Effector CD8-positive, alpha-beta T cell (primary cell): ENCODE data around the gene IP6K1.
"Not testable (repeated sequence)": the region's sequence is repeated elsewhere in the genome, so short reads cannot be mapped to it uniquely, and the experiment has no call there.

ENCODE experiments used
- DNase-seq: peaks from one replicate; lab custom pipeline; 2025; lab: John Stamatoyannopoulos, UW

Gene IP6K1

DNA sequence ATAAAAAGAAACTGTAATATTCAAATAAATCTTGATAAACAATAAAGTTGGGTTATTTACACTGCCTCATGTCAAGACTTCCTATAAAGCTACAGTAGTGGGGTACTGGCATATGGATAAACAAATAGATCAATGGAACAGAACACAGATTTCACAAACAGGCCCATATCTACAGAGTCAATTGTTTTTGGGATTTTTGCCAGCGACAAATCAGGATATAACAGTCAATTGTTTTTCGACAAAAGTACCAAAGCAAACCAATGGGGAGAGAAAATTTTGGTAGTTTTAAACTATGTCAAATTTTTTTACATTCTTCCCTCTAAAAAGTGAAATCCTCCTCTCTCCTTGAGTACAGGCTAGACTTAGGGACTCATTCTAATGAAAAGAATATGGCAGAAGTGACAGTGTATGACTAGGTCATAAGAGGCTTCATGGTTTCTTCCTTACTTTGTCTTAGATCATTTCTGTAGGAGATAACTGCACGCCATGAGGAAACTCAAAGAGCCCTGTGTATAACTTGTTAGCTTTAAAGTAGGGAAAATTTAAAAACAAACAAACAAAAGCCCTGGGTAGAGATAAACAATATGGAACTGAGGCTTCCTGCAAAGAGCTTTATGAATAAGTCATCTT, 16.9 kb downstream of the IP6K1 start:
- DNase-seq, result no peak

DNA sequence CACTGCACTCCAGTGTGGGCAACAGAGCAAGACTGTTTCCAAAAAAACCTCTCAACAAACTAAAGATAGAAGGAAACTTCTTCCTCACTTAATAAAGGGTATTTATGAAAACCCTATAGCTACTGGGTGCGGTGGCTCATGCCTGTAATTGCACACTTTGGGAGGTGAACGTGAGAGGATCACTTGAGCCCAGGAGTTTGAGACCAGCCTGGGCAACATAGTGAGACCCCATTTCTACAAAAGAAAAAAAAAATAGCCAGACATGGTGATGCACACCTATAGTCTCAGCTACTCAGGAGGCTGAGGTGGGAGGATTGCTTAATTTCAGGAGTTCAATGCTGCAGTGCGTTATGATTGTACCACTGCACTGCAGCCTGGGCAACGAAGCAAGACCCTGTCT, 22.4 kb downstream of the IP6K1 start:
- no peak for DNase-seq

DNA sequence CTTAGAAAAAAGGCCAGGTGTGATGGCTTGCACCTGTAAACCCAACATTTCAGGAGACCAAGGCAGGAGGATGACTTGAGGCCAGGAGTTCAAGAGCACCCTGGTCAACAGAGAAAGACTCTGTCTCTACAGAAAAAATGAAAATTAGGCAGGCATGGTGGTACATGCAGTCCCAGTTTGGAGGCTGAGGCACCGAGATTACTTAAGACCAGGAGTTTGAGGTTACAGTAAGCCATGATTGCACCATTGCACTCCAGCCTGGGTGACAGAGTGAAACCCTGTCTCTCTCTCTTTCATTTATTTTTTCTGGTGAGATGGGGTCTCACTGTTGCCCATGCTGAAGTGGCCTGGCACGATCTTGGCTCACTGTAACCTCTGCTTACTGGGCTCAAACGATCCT, 24.7 kb downstream of the IP6K1 start:
- no peak for DNase-seq

DNA sequence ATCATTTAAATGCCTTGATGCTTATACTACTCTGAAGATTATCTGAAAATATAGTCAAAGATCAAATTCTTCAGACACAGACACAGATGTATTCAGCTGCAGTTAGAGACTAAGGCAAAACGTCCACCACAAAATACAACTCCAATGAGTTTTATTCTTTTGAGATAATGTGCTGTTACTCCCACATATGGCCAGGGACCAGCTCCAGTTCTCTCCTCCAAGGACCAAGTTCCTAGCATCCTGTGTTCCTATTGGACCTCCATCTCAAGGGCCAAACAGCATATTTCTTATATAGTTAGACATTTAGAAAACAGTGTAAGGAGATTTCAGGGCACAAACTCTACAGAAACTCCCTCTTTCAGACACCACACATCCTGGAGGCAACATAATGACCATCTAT, 27.1 kb downstream of the IP6K1 start:
- DNase-seq, result no peak

DNA sequence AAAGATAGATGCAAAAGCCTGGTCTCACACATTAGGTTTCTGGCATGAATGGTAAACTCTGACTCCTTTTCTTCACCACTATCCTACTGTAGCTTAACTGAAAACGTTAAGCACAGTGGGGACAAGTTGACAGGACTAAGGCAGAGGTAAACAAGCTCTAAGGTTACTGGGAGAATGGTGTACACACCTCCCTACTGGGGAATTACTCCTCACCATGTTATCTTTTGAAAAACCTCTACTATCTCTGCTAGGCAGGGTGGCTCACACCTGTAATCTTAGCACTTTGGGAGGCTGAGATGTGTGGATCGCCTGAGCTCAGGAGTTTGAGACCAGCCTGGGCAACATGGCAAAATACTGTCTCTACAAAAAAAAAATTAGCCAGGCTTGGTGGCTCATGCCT, 29.1 kb downstream of the IP6K1 start:
- no peak for DNase-seq

DNA sequence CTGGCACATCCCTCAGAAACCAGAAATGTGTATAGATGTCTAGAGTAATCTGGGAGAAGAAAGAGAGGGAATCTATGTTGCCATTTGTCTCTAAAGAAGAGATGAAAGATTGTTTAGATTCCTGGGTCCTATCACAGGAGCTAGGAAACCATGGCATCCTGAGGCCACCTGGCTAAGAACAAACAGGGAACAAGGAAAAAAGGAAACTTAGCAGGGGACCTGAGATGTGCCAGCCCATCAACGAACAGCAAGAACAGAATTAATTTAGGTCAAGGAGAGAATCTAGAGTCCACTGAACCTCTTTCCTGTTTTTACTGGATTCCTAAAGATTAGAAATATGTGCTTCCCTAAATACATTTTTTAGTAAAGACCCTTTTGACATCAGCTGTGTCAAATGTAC, 30.3 kb downstream of the IP6K1 start:
- DNase-seq, result no peak

DNA sequence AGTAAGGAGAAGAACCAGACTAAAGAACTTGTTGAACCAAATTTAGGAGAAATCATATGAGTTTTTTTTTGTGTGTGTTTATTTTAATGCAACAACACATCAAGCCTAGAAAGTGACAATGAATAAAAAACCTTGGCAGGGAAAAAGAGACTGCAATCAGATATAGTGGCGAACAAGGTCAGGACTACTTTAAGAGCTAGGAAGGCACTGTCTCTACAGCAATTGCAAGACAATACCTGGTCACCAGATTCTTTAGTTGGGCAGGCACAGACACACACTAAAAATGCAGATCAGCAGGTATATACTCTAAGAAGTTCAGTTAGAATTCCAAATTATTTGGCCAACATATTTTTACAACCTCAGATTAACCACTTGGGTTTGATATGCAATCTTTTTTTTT, 31.8 kb downstream of the IP6K1 start:
- no peak for DNase-seq

DNA sequence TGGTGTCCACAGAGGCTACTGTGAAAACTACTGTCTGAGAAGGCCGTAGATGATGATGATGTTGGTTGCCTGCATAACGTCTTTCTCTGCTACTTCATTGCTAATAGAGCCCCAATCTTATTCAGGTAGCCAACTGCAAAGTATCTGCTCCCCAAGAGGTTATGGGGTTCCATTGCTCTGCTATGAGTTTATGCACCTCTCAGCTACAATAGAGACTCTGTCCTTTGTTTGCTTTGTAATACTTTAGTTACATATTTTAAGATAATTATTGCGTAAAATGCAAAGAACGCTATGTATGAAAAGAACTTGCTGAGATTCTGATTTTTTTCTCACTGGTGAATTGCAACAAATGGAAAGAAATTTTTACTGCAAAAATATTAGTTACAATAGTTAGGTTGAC, 34.8 kb downstream of the IP6K1 start:
- no peak for DNase-seq

DNA sequence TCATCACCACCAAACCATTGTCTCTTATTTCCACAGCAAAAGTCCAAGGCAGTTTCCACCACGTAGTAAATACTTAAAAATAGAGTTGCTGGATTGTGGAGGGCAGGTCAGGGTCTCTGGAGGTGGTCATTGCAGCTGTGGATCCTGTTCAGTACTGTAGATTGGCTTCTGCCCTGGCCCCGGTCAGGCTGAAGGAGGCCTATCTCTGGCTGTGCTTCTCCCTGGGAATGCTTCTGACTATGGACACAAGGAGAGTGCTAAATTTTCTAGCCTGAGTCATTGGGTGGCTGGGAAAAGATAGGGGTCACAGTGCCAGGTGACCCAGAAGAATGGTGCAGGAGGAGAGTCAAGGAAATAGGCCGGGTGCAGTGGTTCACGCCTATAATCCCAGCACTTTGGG, 36.3 kb downstream of the IP6K1 start:
- no peak for DNase-seq

DNA sequence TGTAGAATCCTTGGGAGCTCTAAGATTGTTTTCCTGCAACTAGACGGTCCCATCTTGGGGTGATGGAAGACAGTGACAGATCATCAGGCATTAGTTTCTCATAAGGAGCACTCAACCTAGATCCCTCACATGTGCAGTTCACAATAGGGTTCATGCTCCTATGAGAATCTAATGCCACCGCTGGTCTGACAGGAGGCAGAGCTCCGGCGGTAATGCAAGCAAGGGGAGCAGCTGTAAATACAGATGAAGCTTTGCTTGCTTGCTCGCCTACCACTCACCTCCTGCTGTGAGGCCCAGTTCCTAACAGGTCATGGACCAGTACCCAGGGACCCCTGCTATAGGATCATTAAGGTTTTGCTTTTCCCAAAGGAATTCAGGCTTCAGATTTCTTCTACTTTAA, 37.5 kb downstream of the IP6K1 start:
- DNase-seq, result not testable (repeated sequence)

DNA sequence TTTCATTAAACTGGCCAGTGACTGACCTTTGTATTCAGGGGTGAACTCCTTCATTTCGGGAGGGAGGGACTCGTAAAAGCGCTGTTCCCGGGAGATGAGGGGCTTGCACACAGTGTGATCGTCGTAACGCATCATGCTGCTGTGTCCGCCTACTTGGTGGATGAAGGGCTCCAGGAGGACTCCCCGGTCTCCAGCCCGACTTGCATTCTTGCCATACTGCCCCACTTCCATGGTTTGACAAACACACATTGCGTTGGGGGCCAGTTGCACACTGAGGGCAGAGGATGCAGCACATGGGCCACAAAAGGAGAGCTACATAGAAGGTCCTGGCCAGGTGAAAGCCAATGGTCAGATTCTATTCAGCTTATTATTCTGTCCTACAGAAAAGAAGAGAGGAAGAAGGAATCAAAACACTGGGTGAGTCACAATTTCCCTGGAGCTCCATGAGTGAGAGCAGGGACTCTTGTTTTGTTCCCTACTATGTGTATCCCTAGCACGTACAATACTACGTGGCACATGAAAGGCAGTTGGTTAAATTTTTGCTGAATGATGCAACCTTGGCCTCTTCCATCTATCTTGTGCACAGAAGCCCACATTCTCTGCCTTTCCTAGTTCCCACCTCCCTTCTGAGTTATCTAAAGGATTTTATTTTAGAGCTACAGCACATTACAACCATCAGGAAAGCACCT, 38.4 kb downstream of the IP6K1 start:
- DNase-seq, result no peak

DNA sequence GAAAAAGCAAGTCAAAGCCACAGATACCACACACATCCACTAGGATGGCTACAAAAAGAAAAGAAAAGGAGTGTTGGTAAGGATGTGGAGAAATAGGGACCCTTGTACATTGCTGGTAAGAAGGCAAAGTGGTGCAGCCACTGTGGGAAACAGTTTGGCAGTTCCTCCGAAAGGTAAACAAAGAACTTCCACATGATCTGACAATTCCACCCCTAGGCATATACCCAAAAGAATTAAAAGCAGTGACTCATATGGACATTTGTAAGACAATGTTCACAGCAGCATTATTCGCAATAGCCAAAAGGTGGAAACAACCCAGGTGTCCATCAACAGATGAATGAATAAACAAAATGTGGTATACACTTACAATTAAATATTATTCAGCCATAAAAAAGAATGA, 40.4 kb downstream of the IP6K1 start:
- no peak for DNase-seq

DNA sequence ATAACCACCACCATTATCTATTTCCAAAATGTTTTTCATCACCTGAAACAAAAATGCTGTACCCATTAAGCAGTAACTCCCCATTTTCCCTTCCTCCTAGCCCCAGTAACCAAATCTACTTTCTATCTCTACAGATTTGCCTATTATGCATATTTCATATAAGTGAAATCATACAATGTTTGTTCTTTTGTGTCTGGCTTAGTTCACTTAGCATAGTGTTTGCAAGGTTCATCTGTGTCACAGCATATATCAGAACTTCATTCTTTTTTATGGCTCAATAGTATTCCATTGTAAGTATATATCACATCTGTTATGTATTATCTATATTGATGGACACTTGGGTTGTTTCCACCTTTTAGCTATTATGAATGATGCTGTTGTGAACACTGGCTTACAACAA, 45.9 kb downstream of the IP6K1 start:
- no peak for DNase-seq

DNA sequence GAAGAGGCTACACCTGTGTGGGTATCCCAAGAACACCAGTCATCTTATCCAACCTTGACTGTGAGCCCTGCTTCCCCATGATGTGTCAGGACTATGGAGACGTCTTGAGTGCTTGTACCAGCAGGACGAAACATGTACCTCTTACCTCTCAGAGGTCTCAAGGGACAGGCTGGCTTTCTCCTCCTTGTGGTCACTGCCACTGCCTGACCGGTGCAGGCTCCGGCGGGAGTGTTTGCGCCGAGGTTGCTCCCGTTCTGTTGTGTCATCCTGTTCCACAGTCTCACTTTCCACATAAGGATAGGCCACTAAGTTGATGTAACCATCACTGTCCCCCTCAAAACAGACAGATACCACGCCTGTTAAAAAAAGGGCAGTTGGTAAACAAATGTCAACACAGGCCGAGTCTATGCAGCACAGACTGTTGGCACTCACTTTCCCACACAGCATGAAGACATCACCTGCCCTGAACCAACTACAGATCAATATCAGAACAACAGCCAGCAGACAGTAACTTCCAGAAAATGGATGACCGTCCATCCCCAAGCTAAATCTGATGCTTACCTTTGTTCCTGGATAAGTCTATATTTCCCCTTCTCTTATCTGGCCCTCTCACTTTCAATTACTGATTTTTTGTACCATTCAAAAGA, 48.2 kb downstream of the IP6K1 start:
- DNase-seq, result no peak

DNA sequence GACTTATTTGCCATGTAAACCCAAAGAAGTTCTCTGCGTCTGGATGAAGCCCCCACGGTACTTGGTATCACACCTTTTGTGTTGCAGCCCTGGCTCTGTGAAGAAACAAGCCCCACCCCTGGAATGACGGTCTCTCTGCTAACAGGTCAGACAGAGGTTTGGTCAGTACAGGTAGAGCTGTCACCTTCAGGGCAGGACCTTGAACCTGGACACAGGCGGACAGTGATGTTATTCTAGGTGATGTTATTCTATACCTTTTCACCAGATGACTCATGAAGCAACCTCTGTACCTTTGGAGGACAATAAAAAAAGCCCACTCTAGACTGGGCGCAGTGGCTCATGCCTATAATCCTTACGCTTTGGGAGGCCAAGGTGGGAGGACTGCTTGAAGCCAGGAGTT, 51.6 kb downstream of the IP6K1 start:
- DNase-seq, result no peak

DNA sequence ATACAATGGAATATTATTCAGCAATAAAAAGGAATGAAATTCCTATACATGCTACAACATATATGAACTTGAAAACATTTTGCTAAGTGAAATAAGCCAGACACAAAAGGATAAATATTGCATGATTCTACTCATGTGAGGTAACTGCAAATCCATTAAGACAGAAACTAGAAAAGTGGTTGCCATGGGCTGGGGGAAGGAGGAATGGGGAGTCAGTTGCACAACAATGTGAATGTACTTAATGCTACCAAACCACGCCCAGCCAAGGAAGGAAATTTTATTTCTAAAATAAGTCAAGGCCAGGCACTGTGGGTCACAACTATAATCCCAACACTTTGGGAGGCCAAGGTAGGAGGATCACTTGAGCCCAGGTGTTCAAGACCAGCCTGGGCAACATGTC, 52.8 kb downstream of the IP6K1 start:
- no peak for DNase-seq

DNA sequence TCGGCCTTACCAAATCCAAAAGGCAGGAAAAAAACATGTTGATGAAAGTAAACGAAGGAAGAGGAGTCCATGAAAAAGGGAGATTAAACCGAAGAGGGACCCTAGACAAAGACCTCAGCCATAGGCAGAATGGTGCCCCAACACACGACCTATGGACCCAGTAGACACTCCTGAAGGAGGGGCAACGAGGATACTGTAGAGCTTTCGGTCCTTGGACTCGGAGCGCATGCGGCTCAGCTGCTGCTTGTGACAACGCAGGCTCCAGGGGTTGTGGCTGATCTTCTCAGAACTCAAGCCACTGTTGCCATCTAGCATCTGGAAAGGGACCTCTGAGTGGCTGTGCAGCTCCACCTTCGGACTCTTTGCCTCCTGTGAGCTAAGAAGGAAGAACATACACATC, 53.7 kb downstream of the IP6K1 start:
- no peak for DNase-seq

DNA sequence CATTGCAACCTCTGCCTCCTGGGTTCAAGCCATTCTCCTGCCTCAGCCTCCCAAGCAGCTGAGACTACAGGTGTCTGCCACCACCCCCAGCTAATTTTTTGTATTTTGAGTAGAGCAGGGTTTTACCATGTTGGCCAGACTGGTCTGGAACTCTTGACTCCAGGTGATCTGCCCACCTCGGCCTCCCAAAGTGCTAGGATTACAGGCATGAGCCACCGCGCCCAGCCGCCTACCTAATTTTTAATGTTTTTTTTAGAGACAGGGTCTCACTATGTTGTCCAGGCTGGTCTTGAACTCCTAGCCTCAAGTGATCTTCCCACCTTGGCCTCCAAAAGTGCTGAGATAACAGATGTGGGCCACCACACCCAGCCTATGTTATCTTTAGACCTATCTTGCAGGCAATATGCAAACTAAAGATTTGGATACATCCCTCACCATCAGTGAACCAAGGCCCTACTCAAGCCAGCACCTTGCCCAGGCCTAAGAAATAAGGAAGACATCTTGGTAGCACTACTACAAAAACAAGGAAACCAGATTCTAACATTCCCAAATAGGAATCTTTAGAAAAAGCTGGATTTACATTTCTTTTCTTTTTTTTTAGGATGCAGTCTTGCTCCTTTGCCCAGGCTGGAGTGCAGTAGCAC, 56.3 kb downstream of the IP6K1 start:
- DNase-seq, result no peak

DNA sequence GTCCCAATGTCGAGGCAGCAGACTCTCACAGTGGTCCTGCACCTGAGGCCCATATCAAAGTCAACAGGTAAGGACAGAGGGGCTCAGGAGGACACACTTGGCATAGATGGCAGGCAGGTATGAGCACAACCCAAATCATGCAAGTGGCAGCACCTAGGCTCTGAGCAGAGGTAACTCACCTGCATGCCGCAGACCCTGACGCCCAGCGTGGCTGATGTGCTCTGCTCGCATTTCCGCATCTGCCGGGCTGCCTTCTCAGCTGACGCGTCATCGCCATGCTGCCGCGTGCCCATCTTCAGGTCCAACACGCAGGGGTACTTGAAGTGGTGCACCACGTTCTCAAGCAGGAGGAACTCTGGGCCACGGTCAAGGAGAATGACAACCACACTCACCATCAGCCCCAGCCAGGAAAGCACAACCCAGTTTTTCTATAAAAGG, 58.4 kb downstream of the IP6K1 start:
- DNase-seq, result no peak

DNA sequence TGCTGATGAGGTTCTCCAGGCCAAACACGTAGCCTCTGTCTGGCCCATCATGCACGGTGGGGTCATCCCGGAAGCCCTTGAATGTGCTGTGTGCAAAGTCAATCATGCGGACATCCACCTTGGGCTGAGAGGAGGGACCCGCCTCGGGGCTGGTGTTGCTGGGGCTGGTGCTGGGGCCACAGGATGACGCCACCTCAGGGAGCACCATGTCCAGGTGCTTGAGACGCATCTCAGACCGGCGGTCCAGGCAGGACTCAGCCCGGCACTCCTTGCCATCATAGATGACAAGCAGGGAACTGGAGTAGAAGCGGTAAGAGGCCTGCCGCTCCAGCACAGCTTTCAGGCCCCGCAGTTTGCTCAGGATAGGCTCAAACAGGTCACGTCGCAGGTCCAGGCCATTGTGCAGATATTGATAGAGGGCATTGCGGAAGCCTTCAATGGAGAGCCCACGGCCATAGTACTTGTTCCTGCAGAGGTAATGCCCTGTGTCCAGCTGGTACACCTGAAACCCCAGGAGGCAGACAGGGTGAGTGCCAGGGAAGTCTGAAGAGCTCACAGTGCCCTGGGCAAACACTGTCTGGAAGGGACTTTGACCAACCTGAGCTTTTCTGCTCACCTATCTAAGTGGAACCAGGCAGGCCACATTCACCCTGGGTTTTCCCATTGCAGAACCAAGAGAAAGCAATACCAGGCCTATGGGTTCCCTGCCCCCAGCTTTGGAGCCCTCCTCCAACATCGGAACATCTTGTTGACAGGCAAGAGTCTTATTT, 59.0 kb downstream of the IP6K1 start:
- DNase-seq, result no peak

DNA sequence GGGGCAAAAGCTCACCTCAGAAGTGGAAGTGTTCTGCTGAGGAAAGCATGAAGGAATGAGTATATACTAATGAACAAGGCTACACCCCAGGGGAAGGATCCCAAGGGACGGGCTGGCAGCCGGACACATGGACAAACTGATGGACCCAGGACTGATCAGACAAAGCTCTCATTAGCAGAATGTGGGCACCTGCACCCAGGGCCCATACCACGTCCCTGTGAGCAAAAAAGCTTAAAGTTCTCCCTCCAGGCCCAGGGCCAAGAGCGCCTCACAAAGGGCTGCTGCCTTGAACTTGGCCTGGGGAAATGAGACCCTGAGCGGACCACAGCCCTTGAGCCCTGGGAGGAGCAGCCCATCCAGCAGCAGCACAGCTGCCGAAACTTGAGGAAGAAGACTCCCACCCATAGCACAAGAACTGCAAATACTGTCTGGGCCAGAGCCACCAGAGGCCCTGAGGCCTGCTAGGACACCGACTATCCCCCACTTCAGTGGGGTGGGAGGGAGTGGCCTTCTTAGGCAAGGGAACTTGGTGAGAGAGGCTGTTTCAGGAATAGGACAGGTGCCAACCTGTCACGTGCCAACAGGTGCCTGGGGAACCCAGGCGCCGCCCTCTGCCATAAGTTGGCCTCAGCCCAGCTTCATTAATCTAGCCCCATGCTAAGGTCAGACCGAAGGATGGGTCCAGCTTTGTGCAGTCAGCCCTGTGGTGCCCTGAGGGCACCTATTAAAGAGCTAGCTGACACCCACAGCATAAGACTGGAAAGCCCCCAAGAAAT, 60.2 kb downstream of the IP6K1 start:
- DNase-seq, result no peak
